Stimulated activated CD8-positive, alpha-beta memory T cell treated with anti-CD3 and anti-CD28 coated beads, Interleukin-15, amount 100 ng/mL, for 4 hours (primary cell): ENCODE data around the gene CADM1.

Experiments used
- DNase-seq, 2 donors: peaks; one replicate each; pipeline ENCODE4 v3.0.0-alpha.2; 2020; ENCODE audit warnings: low read depth in 2 of 2

Gene CADM1

GRCh38 chr11:115183136-115183535, 321.1 kb downstream of the CADM1 start:
- DNase-seq: no peak

DNA sequence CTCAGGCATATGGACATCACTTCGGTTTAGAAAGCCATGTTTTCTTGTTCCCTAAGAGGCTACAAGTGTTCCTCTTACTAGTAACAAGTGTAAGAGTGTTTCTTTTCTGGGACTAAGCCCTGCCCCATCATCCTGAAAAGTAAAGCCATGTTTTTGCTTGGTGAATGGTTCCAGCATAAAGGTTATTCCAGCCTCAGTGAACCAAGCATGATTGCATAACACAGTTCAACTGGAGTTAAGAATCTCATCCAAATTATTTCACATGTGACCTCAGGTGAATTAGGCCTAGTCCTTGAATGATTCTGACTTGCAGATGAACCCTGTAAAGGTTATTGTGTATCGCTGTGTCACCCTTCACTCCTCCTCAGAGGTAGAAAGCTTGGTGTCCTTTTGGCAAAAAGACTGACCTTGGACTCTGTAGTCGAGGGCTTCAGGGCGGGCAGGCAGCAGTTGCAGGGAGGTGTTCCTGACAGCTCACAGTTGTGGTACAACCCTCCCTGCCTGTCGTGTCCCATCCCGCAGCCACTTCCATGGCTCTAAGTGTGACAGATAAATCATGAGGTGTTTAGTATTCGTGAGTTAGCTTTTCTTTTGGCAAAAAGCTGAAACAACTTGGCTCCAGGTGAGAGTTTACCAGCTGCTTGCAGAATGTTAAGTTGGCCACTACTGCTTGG, 321.8 kb downstream of the CADM1 start:
- DNase-seq: no peak

- no peak for DNase-seq
Measured at GRCh38 chr11:115181538-115181937, 322.7 kb downstream of the CADM1 start.

GRCh38 chr11:115180272-115180671, 323.9 kb downstream of the CADM1 start:
- no peak for DNase-seq

DNA sequence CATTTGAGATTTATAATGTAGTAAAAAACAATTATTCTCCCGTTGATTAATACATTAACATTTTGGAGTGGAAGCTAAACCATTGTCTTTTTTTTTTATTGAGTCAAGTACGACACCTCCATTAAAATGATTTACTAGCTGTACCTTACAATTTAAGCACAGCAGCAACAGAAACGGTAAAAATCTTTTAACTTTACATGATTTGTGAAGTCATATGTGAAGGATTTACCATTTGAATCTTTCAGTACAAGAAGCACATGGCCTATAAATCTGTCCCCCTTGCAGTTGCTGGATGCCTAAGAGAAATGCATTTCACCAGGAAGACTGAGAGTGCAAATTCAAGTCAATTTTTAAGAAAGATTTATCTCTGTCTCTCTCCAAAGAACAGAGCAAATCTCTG, 324.6 kb downstream of the CADM1 start:
- DNase-seq: no peak

GRCh38 chr11:115178705-115179104, 325.5 kb downstream of the CADM1 start:
- DNase-seq: no peak

DNA sequence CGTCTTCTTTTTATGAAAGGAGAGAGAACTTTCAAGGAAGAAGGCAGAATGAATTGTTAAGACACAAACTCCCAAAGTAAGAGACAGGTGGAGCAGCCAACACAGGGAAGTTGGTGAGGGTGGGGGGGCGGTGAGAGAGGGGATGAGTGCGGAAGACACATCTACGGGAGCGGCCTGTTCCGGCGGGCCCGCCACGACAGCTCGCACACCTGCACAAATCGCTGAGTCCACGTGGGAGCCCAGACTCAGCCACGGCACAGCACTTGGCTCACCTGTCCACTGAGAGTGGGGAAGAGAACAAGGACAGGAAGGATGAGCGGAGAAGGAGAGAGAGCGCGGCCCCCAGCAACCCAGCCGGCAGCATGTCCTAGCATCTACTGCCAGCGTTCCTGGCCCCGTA, 331.1 kb downstream of the CADM1 start:
- DNase-seq: no peak

GRCh38 chr11:115170133-115170815, 333.9 kb downstream of the CADM1 start:
- DNase-seq: no peak

DNA sequence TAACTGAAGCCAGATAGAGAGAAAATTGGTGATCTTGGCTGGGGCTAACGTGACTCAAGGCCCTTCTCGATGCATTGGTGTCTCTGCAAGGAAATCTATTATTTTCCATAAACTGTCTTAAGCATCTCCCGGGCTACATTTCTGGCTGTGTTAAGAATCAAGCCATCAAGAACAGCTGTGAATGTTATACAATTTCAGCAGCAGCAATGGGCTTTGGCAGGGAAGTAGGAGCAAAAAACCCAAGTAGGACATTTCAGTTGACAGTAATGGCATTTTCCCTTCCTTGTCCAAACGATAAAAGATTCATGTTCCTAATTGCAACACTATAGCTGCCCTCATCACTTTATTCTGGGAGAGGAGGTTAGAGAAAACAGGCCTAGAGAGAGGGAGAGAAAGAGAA, 335.0 kb downstream of the CADM1 start:
- no peak for DNase-seq

DNA sequence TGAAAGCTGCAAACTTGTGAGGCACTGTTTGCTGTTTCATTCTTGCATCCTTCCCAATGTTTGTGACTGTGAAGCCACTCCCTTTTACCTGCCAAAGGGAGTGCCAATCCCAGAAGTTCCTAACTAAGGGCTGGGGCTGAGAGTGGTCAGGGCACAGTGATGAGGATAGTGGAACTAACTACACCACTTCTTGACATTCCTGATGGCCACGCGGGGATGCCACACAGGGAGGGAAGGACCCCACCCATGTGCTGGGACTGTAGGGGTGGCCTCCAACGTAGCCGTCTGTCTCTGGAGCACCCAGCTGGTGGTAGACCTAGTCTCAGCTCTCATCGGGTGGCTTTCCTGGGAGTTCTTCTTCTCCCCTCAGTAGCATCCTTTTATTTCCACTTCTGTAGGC, 335.5 kb downstream of the CADM1 start:
- no peak for DNase-seq

- DNase-seq: no peak
Measured at GRCh38 chr11:115168229-115168671, 336.0 kb downstream of the CADM1 start.

GRCh38 chr11:115167456-115167855, 336.8 kb downstream of the CADM1 start:
- no peak for DNase-seq

- DNase-seq: no peak
Measured at GRCh38 chr11:115166820-115167219, 337.4 kb downstream of the CADM1 start.

- DNase-seq: no peak
Measured at GRCh38 chr11:115164774-115165173, 339.4 kb downstream of the CADM1 start.

- DNase-seq: no peak
Measured at GRCh38 chr11:115162919-115163318, 341.3 kb downstream of the CADM1 start.

GRCh38 chr11:115161876-115162275, 342.3 kb downstream of the CADM1 start:
- DNase-seq: no peak

DNA sequence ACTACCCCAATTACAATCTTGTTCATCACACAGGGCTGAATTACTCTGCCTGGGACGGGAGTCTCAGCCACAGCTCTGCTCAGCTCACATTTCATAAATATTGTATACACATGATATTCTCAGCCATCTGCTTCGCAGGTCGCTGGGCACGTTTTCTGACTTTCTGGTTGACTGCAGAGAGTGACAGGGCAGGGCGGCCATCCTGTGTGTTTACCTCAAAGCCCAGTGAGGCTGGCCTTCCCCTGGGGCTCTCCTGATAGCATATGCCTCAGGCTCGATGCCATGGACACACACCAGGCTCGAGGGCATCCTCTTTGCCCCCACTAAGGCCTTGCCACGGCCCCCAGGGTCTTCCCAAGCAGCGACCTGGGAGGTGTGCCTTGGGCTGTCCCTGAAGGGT, 345.0 kb downstream of the CADM1 start:
- no peak for DNase-seq

DNA sequence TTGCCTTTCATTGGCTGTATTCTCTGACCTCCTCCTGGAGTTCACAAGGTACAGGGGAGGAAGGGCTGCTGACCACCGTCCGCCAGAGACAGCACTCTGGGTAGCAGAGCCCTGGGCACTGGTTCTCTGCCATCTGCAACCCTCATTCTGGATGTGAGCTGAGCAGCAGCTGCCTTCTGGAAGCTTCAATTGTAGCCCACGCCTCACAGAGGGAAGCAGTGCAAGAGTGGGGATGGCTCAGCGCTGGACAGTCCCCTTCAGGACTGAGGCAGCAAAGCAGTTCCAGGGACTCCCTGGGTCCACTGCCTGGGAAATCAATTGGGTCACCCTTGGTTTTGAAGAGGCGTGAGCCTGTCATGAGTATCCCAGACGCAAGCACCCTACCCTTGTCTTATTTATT, 346.2 kb downstream of the CADM1 start:
- DNase-seq: no peak

- DNase-seq: no peak
Measured at GRCh38 chr11:115157247-115157646, 347.0 kb downstream of the CADM1 start.

- DNase-seq: no peak
Measured at GRCh38 chr11:115155978-115156377, 348.2 kb downstream of the CADM1 start.

DNA sequence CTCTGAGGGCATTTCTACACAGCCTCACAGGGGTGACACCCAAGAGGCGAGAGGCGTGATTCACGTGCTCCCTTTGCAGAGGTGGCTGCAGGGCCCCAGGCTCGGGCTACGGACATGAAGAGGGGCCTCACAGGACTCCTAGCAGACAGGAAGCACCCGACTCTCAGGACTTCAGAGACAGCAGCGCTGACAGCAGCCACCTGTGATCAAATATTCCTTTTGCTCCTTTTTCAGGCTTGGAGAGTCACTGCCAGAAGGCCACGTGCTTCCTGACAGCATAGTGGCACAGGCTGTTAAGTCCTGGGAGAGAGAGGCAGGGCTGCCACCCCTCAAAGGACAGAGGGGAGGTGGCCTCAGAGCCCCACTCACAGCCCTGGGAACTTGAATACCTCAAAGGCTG, 348.9 kb downstream of the CADM1 start:
- no peak for DNase-seq

- DNase-seq: no peak
Measured at GRCh38 chr11:115154355-115154736, 349.9 kb downstream of the CADM1 start.

- DNase-seq: no peak
Measured at GRCh38 chr11:115153731-115154354, 350.4 kb downstream of the CADM1 start.
